HG03280 (cell line): Measurements from ENCODE around the gene ZNF181.

ENCODE experiments used
- ATAC-seq: cut with Tn5 transposase; IDR thresholded peaks from one replicate; pipeline ENCODE4 v1.9.1; 2021; ENCODE audit warnings: mild to moderate bottlenecking, moderate library complexity; ENCODE audit not compliant: unreplicated experiment

ZNF181 gene

GRCh38 chr19:34757441-34757840 is 23.4 kb downstream of the ZNF181 start:
- no peak for ATAC-seq

GRCh38 chr19:34759218-34759917 is 25.3 kb downstream of the ZNF181 start:
- ATAC-seq = no peak

GRCh38 chr19:34766386-34766785 is 32.3 kb downstream of the ZNF181 start:
- no peak for ATAC-seq

GRCh38 chr19:34767951-34768350 is 33.9 kb downstream of the ZNF181 start:
- no peak for ATAC-seq

- peak; percentile 98 for ATAC-seq
Observed at GRCh38 chr19:34772697-34773554, 38.9 kb downstream of the ZNF181 start, which contains the start of gene ZNF599. TSS of gene ZNF599 (minus strand) at chr19:34773215. CDS start at chr19:34772841, 374 bp downstream.

- ATAC-seq = no peak
Observed at GRCh38 chr19:34773555-34773864, 39.5 kb downstream of the ZNF181 start.

- ATAC-seq = no peak
Observed at GRCh38 chr19:34774857-34775256, 40.8 kb downstream of the ZNF181 start.

- ATAC-seq = no peak
Observed at GRCh38 chr19:34778342-34778741, 44.3 kb downstream of the ZNF181 start.

- ATAC-seq = no peak
Observed at GRCh38 chr19:34779652-34780051, 45.6 kb downstream of the ZNF181 start.

- ATAC-seq = no peak
Observed at GRCh38 chr19:34786236-34786635, 52.2 kb downstream of the ZNF181 start.

GRCh38 chr19:34787059-34787824 is 53.2 kb downstream of the ZNF181 start:
- no peak for ATAC-seq

GRCh38 chr19:34788074-34788473 is 54.0 kb downstream of the ZNF181 start:
- ATAC-seq = no peak

- ATAC-seq = no peak
Observed at GRCh38 chr19:34793565-34793964, 59.5 kb downstream of the ZNF181 start.

- ATAC-seq = no peak
Observed at GRCh38 chr19:34794066-34794960, 60.3 kb downstream of the ZNF181 start.
